Measurements from ENCODE around the gene KLK13. TPM values are rescaled to one million over a fixed set of nuclear protein-coding genes. Genes with fewer than 3 reads are reported as not detected.
A peak's percentile ranks its signal among the peaks of the same experiment; 100 is the strongest.

KLK13 gene
- polyA plus RNA-seq, 3 donors, result 0.39 to 0.68 (median 0.40) TPM

GRCh38 chr19:51094696-51095279 lies 29.9 kb upstream of the KLK13 start:
- DNase-seq (ENCODE audit: extremely low read depth in 1 of 11, low read depth in 9 of 11, low spot score in 4 of 11), result peak in 1 of 11 donors; percentile 31

- no peak for DNase-seq (ENCODE audit: extremely low read depth in 1 of 11, low read depth in 9 of 11, low spot score in 4 of 11)
Measured at GRCh38 chr19:51093510-51094345, 28.8 kb upstream of the KLK13 start.

DNA sequence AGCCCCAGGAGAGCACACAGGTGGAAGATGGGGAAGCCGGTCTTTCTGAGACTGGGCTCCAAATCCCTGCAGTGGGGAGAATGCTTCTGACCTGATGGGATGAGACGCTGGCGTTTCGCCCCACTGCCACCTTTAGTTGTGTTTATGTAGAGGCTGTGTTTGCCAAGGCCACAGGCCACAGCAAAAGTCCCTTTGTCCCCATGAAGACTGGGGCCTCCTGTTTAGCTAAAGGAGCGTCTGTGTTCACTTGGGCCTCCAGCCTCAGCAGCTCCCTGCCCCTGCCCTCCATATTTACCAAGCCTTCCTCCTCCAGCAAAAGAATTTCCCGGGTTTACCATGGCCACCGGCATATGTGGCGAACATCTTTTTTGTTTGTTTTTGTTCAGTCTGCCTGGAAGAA lies 28.2 kb upstream of the KLK13 start:
- no peak for DNase-seq (ENCODE audit: extremely low read depth in 1 of 11, low read depth in 9 of 11, low spot score in 4 of 11)

DNA sequence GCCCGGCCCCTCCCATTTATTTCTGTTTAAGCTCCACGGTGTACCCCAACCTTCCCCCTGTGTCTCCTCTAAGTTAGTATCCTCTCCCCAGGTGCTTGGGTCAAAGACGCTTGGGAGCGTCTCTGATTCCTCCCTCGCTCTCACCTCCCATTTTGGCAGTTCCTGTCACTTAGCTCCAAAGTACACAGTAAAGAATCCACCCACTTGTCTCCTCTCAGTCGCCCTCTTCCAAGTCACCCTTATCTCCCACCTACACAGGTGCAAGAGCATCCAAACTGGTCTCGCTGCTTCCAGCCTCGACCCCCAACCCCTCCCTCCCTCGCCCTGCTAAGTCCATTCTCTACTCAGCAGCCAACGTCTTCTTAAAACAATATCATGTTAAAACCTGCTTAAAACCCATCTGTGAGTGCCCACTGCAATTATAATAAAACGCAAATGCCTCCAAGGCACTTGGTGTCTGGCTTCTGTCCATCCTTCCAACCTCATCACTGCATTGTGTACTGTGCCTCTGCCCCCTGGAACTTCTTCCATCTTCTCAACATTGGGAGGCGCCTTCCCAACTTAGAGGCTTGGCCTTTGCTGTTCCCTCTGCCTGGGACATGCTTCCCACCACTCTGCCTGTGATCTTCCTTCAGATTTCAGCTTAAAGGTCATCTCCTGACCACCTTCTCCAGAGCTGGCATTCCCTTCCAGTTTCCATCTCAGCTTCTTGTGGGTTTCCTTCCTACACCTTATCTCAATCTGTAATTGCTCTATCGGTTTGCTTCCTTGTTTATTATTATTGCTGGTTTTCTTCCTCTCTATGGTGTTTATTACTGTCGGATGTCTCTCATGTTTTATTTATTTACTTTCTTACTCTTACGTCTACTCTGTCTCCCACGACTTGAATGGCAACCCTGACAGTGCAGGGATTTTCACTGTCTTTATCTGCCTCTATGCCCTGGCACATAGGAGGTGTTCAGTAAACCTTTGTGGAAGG lies 27.3 kb upstream of the KLK13 start:
- no peak for DNase-seq (ENCODE audit: extremely low read depth in 1 of 11, low read depth in 9 of 11, low spot score in 4 of 11)

DNA sequence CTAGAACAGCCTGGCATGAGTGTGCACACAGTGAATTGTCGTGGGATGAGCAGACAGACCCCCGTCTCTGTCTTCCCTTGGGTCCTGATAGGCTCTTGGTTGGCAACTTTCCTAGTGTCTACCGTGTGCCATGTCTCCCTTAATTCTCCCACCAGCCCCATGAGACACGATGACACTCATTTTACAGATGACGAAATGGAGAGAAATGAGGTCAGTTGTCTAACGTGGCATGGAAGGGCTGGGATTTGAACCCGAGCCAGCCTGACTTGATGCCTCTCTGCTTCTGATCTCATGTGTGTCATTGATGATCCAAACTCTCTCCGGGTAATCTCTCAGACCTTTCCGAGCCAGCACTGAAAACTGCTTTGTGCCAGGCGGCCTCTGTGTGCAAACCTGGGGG lies 26.2 kb upstream of the KLK13 start:
- DNase-seq (ENCODE audit: extremely low read depth in 1 of 11, low read depth in 9 of 11, low spot score in 4 of 11), result no peak

DNA sequence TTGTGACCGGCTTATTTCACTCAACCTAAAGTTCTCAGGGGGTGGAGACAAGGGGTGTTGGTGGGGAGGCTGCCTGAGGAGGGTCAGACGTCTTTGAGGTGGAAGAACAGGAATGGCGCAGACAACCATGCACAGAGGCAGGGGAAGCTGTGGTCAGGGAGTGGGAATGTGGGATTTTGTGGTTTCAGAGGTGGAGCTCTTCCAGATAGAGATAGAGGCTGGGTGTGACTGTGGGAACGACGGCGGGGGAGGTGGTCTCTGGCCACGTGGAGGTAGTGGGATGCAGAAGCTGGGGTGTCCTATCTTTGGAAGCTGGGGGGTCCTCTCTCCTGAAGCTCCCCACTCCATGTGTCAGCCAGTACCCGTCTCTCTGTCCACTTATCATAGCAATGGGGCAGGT lies 25.6 kb upstream of the KLK13 start:
- DNase-seq (ENCODE audit: extremely low read depth in 1 of 11, low read depth in 9 of 11, low spot score in 4 of 11), result no peak

GRCh38 chr19:51089786-51090185 lies 24.9 kb upstream of the KLK13 start:
- DNase-seq (ENCODE audit: extremely low read depth in 1 of 11, low read depth in 9 of 11, low spot score in 4 of 11), result no peak

- no peak for DNase-seq (ENCODE audit: extremely low read depth in 1 of 11, low read depth in 9 of 11, low spot score in 4 of 11)
Measured at GRCh38 chr19:51086153-51086850, 21.4 kb upstream of the KLK13 start.

- DNase-seq (ENCODE audit: extremely low read depth in 1 of 11, low read depth in 9 of 11, low spot score in 4 of 11), result no peak
Measured at GRCh38 chr19:51084505-51084904, 19.6 kb upstream of the KLK13 start.

- DNase-seq (ENCODE audit: extremely low read depth in 1 of 11, low read depth in 9 of 11, low spot score in 4 of 11), result no peak
Measured at GRCh38 chr19:51083783-51084182, 18.9 kb upstream of the KLK13 start.

DNA sequence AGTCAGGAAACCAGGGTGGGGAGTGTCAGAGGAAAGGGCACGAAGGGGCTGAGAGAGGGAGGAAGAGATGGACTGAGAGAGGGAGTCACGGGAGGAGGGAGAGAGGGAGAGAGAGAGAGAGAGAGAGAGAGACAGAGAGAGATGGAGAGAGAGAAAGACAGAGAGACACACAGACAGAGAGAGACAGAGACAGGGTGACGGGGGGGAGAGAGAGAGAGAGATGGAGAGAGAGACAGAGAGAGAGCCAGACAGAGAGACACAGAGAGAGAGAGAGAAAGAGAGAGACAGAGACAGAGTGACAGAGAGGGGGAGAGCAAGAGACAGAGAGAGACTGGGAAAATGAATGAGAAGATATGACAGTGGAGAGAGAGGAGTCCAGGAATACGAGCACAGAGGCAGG lies 18.3 kb upstream of the KLK13 start:
- DNase-seq (ENCODE audit: extremely low read depth in 1 of 11, low read depth in 9 of 11, low spot score in 4 of 11), result no peak

DNA sequence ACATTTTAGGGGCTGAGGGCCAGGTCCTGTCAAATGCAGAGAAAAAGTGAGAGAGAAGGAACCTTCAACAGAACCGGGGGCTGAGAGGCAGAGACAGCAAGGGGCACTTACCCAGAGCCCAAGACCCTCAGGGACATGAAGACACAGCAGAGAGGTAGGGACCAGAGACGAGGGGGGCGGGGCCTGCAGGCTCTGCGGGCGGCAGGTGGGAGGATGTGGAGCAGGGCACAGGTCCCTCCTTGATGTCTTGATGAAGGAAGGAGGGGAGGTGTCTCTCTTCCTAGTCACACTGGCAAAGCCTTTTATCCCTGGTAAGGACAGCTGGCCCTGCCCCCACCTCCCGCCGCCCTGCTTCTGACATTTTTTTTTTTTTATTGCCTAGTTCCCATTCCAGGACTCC lies 17.7 kb upstream of the KLK13 start, which contains the start of gene KLK14:
Gene KLK14 (minus strand): TSS at position 277 of the 400 bp plus-strand sequence. CDS start 273 bp downstream, at position 4.
- no peak for DNase-seq (ENCODE audit: extremely low read depth in 1 of 11, low read depth in 9 of 11, low spot score in 4 of 11)

DNA sequence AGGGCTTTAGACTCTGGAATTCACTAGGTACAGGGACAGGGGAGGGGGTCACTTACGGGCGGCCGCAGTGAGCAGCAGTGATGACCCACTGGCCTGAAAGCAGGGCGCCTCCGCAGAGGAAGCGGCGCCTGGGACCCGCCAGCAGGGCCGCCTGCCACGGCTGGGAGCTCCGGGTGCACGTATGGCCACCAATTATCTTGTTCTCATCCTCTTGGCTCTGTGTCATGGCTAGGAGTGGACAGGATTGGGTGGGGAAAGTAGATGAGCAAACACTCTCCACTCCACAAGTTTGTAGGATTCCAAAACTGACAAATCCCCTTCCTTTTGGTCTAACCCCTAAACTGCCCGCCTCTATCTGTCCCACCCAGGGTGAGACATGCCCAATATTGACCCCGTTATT lies 16.6 kb upstream of the KLK13 start:
- DNase-seq (ENCODE audit: extremely low read depth in 1 of 11, low read depth in 9 of 11, low spot score in 4 of 11), result no peak

GRCh38 chr19:51079481-51080110 lies 14.7 kb upstream of the KLK13 start:
- no peak for DNase-seq (ENCODE audit: extremely low read depth in 1 of 11, low read depth in 9 of 11, low spot score in 4 of 11)

DNA sequence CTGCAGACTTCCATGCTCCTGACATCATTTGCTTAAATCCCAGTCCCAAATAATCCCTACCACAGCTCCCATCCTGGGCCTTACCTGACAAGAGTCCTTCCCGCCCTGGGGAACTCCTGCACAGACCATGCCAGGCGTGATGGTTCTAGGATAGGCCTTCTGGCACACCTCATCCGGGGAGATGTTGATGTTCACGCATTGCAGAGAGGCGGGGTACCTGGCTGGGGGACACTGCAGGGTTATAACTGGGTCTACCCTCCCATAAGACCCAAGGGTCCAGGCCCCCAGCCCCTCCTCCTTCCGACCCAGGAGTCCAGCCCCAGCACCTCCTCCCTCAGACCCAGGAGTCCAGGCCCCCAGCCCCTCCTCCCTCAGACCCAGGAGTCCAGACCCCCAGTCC lies 13.8 kb upstream of the KLK13 start:
- DNase-seq (ENCODE audit: extremely low read depth in 1 of 11, low read depth in 9 of 11, low spot score in 4 of 11), result no peak

- no peak for DNase-seq (ENCODE audit: extremely low read depth in 1 of 11, low read depth in 9 of 11, low spot score in 4 of 11)
Measured at GRCh38 chr19:51078104-51078503, 13.2 kb upstream of the KLK13 start.

- DNase-seq (ENCODE audit: extremely low read depth in 1 of 11, low read depth in 9 of 11, low spot score in 4 of 11), result no peak
Measured at GRCh38 chr19:51076631-51077213, 11.8 kb upstream of the KLK13 start.

- DNase-seq (ENCODE audit: extremely low read depth in 1 of 11, low read depth in 9 of 11, low spot score in 4 of 11), result no peak
Measured at GRCh38 chr19:51075998-51076397, 11.1 kb upstream of the KLK13 start.
